GM23338 (cell line): ENCODE results near the gene ZNF70. TPM values are rescaled to one million over a fixed set of nuclear protein-coding genes. Genes with fewer than 3 reads are reported as not detected.

Experiments
- ATAC-seq: fragments of 200-7000 bp; cut with Tn5 transposase; 3 replicates; pipeline ENCODE4 v1.9.1; 2020
- DNase-seq: peaks from one replicate; pipeline ENCODE4 v3.0.0-alpha.2; 2015; ENCODE audit warnings: low spot score
- H2AFZ ChIP-seq: fragments of 200-600 bp; sonication (generic); 2 replicates; pipeline ENCODE4 v1.8.0; 2016; ENCODE audit warnings: antibody characterized with exemption, mild to moderate bottlenecking, moderate library complexity
- H3F3A ChIP-seq: fragments of 200-600 bp; sonication (generic); replicated peaks from 2 replicates; pipeline ENCODE4 v1.8.0; 2017; ENCODE audit warnings: antibody characterized with exemption, mixed run types, low read depth
- H3K27ac ChIP-seq: fragments of 200-600 bp; sonication (generic); 2 replicates; pipeline ENCODE4 v1.6.1; 2016; ENCODE audit warnings: low read depth
- H3K27me3 ChIP-seq: fragments of 200-600 bp; sonication (generic); 2 replicates; pipeline ENCODE4 v1.8.0; 2016; ENCODE audit warnings: mild to moderate bottlenecking, mixed run types, moderate library complexity; ENCODE audit not compliant: insufficient read depth
- H3K36me3 ChIP-seq: fragments of 200-600 bp; sonication (generic); 2 replicates; pipeline ENCODE4 v1.8.0; 2016; ENCODE audit warnings: mild to moderate bottlenecking; ENCODE audit not compliant: insufficient read depth
- H3K4me1 ChIP-seq: fragments of 200-600 bp; sonication (generic); 2 replicates; pipeline ENCODE4 v1.8.0; 2016; ENCODE audit warnings: mild to moderate bottlenecking, moderate library complexity; ENCODE audit not compliant: insufficient read depth
- H3K4me2 ChIP-seq: fragments of 200-600 bp; sonication (generic); 2 replicates; pipeline ENCODE4 v1.7.1; 2017; ENCODE audit warnings: mixed run types
- H3K4me3 ChIP-seq: fragments of 200-600 bp; sonication (generic); 2 replicates; pipeline ENCODE4 v1.6.1; 2016; ENCODE audit warnings: mixed run types
- H3K79me2 ChIP-seq: fragments of 200-600 bp; sonication (generic); replicated peaks from 2 replicates; pipeline ENCODE4 v1.8.0; 2017; ENCODE audit warnings: mild to moderate bottlenecking; ENCODE audit not compliant: insufficient read depth
- H3K9me2 ChIP-seq: fragments of 200-600 bp; sonication (generic); 2 replicates; pipeline ENCODE4 v1.8.0; 2017; ENCODE audit not compliant: insufficient read depth
- H4K20me1 ChIP-seq: fragments of 200-600 bp; sonication (generic); replicated peaks from 2 replicates; pipeline ENCODE4 v1.8.0; 2017; ENCODE audit warnings: mild to moderate bottlenecking; ENCODE audit not compliant: insufficient read depth
- H3K27ac Mint-ChIP-seq: 2 replicates; pipeline ENCODE4 v1.8.0; 2020; ENCODE audit warnings: inconsistent platforms, mild to moderate bottlenecking, moderate library complexity, mixed read lengths
- H3K27me3 Mint-ChIP-seq: 3 replicates; pipeline ENCODE4 v1.8.0; 2022; ENCODE audit warnings: low read depth, mild to moderate bottlenecking, moderate library complexity, mixed read lengths, inconsistent platforms; ENCODE audit not compliant: insufficient read depth, poor library complexity
- H3K36me3 Mint-ChIP-seq: 3 replicates; pipeline ENCODE4 v1.8.0; 2021; ENCODE audit warnings: low read depth, mild to moderate bottlenecking, inconsistent platforms, moderate library complexity, mixed read lengths
- H3K4me1 Mint-ChIP-seq: 3 replicates; pipeline ENCODE4 v1.8.0; 2020; ENCODE audit warnings: mild to moderate bottlenecking, inconsistent platforms, mixed read lengths
- H3K4me3 Mint-ChIP-seq: 3 replicates; pipeline ENCODE4 v1.8.0; 2021; ENCODE audit warnings: moderate library complexity, mild to moderate bottlenecking, inconsistent platforms, mixed read lengths
- H3K9me3 Mint-ChIP-seq: 3 replicates; pipeline ENCODE4 v1.8.0; 2020; ENCODE audit warnings: moderate library complexity, mild to moderate bottlenecking, inconsistent platforms, mixed read lengths
- CTCF ChIP-seq, 2 experiments: fragments of 200-600 bp in 1 of 2; sonication (generic) in 1 of 2; conservative IDR thresholded peaks; 2 replicates each; pipeline versions ENCODE4 v1.5.1 to v1.6.1; 2016 to 2017; ENCODE audit warnings: antibody characterized with exemption in 2 of 2, low read depth in 2 of 2, mild to moderate bottlenecking in 2 of 2, moderate library complexity in 1 of 2
- EZH2phosphoT487 ChIP-seq: fragments of 200-600 bp; sonication (generic); IDR thresholded peaks from one replicate; pipeline ENCODE4 v1.8.1; 2018; ENCODE audit warnings: antibody characterized with exemption; ENCODE audit not compliant: unreplicated experiment
- POLR2AphosphoS5 ChIP-seq: IDR thresholded peaks from 2 replicates; pipeline ENCODE4 v1.6.1; 2016; ENCODE audit warnings: antibody characterized with exemption, low read depth
- ZNF114 ChIP-seq: fragments of 250-450 bp; sonication (Bioruptor Pico); IDR thresholded peaks from 2 replicates; pipeline ENCODE4 v1.5.0; 2020; ENCODE audit warnings: mild to moderate bottlenecking, moderate library complexity
- ZNF462 ChIP-seq: fragments of 250-450 bp; sonication (Bioruptor Pico); IDR thresholded peaks from 2 replicates; pipeline ENCODE4 v1.5.0; 2020; ENCODE audit warnings: mild to moderate bottlenecking, moderate library complexity
- polyA plus RNA-seq: library from polyadenylated mRNA; unstranded; fragments of >200 nt; fragmentation: Nextera tagmentation; extraction: Ambion mirVana; gene quantifications from 2 replicates; pipeline ENCODE4 v1.2.1, GENCODE V29; 2016
- total RNA-seq: library from RNA; depleted of rRNA; stranded (reverse); fragments of >200 nt; shearing (Covaris generic); gene quantifications from 2 replicates; pipeline ENCODE4 v1.2.3, GENCODE V29; 2014

Gene ZNF70
- total and polyA plus RNA-seq, 2 experiments from 2014 or later = 0.45 to 2.6 TPM

- TF ChIP-seq ZNF462 (CRISPR knock-in tag) = no peak
Measured at GRCh38 chr22:23789638-23790037, 38.7 kb upstream of the ZNF70 start (continued).

- Mint-ChIP-seq H3K27ac (no peak overlapping the region), H3K4me3 (peak overlapping the region; percentile 18), H3K36me3 (peaks cover 30% of the 10 kb centered on the region), H3K4me1 (peaks cover 26% of the 10 kb centered on the region), H3K27me3 (peaks cover 6% of the 10 kb centered on the region), H3K9me3 (no peaks in the 10 kb centered on the region)
- DNase-seq = peak; percentile 58
- Histone ChIP-seq H3K27me3 (no peaks in the 10 kb centered on the region), H3F3A (0 out of 2 replicates have a peak, but pooled peaks cover 15% of the 10 kb centered on the region), H3K36me3 (peaks cover 3% of the 10 kb centered on the region; the same call in 1 of the 2 replicates), H3K9me2 (no peaks in the 10 kb centered on the region), H3K79me2 (peaks cover 58% of the 10 kb centered on the region), H3K4me1 (peaks cover 27% of the 10 kb centered on the region), H3K4me2 (peak overlapping the region; percentile 97), H2AFZ (no peak overlapping the region), H4K20me1 (peaks cover 34% of the 10 kb centered on the region), H3K27ac (no peak overlapping the region), H3K4me3 (no peak overlapping the region; the same call in 1 of the 2 replicates)
- ATAC-seq = peak; percentile 20
- TF ChIP-seq EZH2phosphoT487 (no peak), ZNF462 (CRISPR knock-in tag) (no peak), ZNF114 (CRISPR knock-in tag) (no peak), POLR2AphosphoS5 (no peak), CTCF (conservative IDR thresholded peaks at IDR 0.05; ENCODE audit: low read depth in 2 of 2) (no peak)
Measured at GRCh38 chr22:23789121-23789520, 38.2 kb upstream of the ZNF70 start.
